GM18907 (cell line): ENCODE results near the gene HOXD8.

Experiments
- ATAC-seq: cut with Tn5 transposase; IDR thresholded peaks from one replicate; pipeline ENCODE4 v1.9.1; 2021; ENCODE audit warnings: mild to moderate bottlenecking, moderate library complexity; ENCODE audit not compliant: unreplicated experiment

The HOXD8 gene

DNA sequence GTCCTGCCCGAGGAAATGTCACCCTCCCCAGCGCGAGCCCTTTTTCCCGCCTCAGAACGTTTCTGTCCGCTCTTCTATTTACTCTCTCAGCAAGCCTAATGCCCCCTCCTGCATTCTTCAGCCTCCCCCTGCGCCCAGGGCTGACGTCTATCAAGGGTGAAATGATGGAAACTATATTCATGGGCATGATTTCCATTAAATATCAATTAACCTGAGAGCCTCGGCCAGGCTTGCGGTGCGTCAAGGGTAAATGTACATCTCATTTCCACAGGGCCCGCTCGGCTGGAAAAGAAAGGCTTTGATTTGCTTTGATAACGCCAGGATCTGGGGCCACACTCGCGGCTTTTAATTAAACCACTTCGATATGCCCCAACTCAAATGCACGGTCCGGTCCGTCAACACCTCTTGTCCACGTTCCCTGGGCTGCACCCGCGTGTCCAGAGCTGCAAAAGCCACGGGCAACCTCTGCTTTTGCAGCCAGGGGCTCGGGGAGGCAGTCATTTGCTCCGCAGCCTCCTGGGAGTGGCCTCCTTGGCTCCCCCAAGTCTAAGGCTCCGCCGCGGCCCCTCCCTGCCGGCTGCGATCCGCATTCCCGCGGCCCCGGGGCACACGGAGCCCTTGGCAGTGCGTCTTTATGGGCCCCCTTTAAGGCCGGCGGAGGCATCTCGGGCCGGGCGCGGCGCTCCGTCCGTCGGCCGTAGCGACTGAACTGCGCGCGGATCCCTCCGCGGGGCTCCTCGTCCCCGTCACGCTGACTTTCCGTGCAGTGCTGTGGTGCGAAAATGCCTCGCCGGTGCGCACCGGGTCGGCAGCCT is at the start of gene HOXD8:
HOXD8 (plus strand) TSS at position 724 of the 815 bp plus-strand sequence. CDS start 662 bp downstream, outside the sequence.
- no peak for ATAC-seq

DNA sequence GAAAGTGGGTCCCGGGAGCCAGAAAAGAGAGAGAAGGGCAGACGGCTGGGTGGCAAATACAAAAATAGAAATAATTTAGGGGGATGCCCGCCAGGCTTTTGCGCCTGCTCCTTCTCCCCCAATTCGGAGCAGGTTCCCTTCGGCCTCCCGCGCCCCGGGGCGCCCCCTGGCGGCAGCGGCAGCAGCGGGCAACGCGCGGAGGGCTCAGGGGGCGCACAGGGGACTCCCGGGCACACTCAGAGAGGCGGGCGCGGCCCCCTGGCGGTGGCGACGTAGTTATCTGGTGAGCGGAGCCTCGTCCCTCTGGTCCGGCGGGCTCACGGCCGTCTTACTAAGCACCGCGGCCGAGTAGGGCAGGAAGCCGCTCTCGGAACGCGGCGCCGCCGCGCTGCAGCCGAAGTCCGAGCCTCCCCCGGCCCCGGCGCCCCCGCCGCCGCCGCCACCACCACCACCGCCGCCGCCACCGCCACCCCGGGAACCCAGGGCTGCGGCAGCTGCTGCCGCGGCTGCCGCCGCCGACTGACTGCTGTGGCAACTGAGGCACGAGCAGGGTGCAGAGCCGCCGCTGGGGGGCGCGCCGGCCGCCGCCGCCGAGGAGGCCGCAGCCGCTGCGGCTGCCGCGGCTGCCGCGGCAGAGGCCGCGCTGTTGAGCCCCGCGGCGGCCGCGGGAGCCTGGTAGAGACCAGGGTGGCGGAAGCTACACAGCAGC is 49.5 kb upstream of the HOXD8 start:
- ATAC-seq: no peak

DNA sequence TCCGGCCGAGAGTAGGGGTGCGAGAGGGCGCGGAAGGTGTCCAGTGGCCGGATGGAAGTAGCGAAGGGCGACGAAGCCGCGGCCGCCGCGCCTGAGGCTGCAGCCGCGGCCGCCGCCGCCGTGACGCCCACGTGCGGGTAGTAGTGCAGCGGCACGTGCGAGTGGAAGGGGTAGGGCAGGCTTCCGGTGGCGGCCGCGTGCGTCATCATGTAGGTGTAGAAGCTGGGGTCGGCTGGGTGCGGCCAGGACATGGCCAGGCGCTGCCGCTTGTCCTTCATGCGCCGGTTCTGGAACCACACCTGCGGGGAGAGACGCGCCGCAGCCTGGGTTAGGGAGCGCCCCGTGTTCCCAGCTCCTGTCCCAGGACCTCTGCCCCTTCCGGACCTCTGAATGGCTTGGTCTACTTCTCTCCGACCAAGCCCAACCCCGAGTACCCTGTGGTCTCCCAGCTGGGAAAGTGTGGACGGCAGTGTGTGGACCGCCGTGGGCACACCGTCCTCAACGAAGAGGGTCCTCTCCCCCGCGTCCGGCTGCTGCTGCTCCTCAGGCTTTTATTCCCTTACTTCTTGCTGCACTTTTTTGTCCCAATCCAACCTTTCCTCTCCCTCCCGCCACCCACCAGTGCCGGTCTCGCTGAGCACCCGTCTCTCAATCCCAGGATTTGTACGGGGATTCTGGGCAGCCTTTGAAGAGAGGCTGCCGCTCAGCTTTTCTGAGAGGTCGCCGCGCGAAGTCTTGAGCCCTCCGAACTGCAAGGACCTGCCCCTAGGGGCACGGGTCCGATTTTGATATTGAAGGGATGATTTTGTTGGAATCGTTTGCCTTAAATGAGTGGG is 48.7 kb upstream of the HOXD8 start:
- no peak for ATAC-seq

DNA sequence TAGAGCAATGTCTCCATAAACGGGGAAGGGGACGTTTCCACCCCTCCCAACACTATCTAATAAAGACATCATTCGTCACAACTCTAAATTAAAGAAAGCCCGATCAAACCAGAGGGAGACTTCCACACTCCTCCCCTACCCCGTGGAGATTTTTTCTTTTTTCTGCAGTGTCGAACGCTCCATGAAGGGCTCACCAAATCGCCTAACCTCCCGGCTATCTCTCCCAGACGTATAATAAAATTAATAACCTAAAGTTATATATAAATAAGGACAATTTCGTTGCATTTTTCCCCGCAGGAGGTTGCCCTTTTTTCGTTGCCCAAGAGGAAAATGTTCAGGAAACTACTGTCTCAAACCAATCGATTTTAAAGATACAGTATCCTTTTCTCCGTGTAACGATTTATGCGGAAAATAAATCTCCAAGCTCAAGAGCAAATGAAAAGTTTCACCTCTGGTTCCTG is 48.1 kb upstream of the HOXD8 start:
- no peak for ATAC-seq

DNA sequence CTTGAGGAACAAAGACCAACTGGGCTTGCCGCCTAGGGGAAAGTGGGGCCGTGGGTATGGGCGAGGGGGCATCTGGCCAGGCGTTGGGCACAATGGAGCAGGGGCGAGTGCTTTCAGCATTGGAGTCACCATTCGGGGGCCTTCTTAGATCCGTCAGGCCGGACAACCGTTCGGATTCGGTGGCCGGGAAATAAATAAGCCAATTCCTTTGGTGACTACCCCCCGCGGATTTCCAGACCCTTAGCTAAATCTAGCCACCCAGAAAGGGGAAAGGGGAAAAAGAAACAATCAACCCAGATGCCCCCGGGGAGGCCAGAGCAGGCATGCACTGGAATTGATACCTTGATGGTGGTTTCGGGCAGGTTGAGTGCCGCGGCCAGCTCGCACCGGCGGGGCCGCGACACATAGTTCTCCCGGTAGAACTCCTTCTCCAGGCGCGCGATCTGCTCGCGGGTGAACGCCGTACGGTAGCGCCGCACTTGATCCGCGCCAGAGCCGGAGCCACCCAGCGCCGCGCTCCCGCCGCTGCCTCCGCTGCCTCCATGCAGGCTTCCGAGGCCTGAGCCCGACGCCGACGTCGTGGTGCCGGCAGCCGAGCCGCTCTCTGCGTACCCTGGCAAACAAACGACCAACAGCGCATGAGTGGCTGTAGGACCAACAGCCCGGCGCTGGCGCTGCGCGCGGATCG is 47.5 kb upstream of the HOXD8 start:
- no peak for ATAC-seq

DNA sequence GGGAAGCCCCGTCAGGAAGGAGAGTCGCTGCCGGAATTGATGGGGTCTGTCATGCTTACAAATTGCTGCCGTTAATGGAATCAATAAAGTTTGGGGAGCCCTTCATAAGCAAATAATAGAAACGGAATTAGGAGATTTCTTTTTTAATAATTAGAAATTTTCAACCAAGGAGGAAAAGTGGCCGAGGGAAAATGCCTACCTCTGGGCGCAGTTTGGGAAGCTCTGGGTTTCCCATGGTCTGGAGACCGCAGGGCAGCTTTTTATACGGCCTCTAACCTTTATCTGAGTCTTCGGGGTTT is 47.0 kb upstream of the HOXD8 start:
- no peak for ATAC-seq

DNA sequence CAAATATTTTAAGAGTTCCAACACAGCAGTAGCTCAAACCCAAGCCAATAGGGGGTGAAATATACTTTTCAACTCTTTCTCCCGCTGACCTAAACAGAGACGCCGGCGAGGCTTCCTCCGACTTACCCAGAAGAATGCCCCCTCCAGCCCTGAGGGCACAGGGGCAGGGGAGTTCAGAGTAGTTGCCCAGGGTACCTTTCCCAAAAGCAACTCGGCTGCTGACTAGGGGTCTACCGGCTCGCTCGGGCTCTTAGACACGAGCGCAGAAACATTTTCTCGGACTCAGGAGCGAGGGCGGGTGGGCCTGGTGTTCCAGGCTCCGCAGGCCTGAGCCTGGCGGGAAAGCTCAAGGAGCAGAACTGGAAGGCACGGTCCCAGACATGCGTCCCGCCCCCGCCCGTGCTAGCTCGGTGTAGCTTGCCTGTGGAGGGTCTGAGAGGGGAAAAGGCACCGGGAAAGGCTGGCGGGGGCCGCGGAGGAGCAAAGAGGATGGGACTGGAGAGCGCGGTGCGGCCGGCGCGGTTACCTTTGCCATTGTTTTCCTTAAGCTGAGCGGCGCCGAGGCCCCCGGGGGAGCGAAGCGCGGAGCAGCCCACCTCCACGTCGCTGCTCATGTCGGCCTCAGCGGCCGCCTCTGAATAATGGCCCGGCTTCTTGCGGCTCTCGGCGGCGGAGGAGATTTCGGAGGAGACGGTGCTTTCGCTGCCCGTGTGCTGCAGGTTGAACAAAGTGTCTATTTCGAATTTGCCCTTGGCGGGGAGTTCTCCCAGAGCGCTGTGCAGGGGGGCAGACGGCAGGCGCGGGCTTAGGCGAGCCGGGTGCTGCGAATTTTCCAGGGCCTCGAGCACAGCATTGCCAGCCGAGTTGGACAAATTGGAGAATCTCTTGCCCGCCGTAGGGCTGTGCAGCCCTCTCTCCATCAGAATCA is 46.4 kb upstream of the HOXD8 start:
- ATAC-seq: no peak

DNA sequence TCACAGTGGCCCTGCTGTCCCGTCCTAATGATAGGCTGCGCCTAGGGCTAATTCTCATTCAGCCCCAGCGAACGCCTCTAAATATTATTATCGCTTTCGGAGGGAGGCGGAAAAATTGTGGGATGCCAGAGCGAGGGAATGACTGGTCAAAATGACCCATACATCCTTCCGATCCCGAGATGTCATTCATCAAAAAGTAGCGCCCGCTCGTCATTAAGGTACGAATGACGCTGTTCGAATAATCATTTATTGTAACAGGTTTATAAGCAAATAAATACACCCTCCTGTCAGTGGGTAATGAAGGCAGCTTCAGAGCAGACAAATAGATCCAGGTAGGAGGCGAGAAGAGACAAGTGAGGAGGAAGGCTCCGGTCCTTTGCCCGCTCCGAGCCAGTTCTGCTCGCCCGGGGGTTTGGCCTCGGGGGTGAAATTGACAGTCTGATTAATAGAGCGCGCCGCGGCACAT is 45.7 kb upstream of the HOXD8 start, which contains the start of gene EVX2:
EVX2 (minus strand) TSS at position 167 of the 466 bp plus-strand sequence. CDS start 186 bp downstream, outside the sequence.
- ATAC-seq: no peak

DNA sequence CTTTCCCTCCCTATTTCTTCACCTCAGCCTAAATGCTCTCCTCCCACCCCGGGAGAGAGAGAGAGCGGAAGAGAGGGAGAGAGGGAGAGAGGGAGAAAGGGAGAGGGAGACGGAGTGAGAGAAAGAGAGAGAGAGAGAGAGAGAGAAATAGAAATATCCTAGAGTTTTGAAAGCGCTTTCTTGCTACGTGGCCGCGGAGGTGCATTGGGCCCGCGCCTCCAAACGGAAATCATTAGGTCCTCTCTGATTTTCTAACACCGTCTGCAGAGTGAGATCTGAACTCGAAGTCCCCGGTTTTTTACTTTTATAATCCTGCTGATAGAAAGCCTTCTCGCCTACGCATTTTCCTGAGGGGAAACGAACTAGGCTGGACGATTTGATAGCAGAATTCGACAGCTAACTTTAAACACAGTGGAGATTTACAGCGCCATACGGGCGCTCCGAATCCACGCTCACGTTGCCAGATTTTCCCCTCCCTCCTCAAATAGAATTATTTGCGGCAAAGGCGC is 44.8 kb upstream of the HOXD8 start:
- no peak for ATAC-seq

DNA sequence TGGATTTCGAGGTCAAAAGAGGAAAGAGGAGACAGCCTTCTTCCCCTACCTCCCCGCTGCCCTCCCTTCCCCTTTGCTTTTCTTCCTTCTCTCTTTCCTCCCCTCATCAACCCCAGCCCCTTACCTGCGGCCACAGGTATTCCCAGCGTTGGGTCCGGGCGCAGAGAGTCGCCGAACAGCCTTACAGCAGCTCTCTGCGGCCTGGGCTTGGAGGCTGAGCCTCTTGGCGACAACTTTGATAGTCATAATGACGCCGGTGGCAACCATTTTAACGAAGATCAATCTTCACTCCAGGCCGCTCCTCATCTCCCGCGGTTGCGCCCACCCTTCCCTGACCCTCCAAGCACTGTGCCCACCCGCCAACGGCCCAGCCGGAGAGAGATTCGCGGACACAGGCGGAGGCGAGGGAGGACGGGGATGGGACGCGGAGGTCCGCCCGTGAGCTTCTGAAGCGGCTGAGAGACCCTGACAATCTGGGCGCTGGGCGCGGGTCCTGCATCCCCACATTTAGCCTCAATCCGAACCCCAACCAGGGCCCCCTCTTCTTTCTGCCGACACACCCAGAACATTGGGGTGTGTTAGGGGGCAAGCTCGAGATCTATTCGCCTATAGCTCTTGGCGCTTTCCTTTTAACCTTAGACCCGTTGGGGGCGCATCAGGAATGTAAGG is 44.3 kb upstream of the HOXD8 start:
- no peak for ATAC-seq

DNA sequence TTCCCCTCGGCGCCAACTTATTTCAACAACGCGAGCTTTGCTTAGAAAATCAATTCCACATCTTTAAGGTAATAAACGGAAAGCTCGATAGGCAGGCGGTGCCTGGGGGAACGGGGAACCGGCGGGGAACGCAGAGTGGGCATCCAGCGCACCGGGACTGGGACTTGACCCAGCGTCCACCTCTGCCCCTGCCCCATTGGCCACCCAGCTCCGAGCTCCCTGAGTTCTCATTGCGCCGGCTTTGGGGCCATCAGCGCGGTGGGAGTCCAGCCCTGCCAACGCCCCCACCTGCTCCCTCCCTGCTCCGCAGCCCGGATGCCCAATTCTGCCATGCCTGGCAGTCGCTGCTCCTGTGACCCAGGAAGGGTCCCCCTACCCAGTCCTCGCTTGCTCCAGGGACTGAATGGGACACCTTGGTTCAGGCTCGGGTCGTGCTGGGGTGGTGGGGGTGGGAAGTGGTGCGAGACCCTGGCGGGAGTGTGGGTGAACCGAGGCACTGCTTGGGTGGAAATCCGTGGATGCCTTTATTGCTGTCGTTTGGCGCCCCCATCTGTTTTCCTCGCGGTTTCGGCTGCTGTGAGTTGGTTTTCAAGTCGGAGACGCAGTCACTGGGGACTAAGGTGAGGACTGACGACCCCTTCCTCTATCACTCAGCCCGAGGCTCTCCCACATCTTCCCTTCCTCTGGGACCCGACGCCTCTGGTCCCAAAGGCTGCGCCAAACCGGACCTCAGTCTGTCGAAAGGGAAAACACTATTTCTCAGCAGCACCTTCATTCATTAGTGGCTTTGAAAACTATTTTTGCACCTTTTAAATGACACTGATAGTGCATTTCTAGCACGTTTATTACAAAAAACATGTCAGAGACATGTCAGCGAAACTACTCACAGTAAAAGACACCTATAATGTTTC is 43.4 kb upstream of the HOXD8 start:
- ATAC-seq: no peak

DNA sequence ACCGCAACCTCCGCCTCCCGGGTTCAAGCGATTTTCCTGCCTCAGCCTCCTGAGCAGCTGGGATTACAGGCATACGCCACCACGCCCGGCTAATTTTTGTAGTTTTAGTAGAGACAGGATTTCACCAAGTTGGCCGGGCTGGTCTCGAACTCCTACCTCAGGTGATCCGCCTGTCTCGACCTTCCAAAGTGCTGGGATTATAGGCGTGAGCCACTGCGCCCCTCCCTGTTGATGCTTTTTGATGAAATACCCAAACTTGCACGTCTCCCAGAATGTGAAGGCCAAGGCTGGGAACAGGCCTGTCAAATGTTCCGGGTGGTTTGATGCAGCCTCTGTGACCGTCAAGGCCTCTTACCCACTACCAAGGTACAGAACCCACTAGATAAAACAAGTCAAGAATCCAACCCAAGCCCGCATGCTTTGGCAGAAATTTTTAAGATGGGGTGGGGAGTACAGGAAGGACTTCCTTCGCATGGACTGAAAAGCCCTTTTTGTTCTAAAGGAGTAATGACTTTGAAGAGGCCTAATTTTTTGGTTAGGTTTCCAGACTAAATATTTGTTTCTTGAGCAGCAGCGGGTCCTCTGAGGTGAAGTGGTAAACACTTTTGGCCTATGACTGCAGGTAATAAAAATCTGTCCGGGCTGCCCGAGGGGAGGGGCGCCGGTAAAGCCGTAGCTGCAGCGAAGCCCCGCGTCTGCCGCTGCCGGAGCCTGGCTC is 42.0 kb upstream of the HOXD8 start:
- peak; percentile 11 for ATAC-seq

DNA sequence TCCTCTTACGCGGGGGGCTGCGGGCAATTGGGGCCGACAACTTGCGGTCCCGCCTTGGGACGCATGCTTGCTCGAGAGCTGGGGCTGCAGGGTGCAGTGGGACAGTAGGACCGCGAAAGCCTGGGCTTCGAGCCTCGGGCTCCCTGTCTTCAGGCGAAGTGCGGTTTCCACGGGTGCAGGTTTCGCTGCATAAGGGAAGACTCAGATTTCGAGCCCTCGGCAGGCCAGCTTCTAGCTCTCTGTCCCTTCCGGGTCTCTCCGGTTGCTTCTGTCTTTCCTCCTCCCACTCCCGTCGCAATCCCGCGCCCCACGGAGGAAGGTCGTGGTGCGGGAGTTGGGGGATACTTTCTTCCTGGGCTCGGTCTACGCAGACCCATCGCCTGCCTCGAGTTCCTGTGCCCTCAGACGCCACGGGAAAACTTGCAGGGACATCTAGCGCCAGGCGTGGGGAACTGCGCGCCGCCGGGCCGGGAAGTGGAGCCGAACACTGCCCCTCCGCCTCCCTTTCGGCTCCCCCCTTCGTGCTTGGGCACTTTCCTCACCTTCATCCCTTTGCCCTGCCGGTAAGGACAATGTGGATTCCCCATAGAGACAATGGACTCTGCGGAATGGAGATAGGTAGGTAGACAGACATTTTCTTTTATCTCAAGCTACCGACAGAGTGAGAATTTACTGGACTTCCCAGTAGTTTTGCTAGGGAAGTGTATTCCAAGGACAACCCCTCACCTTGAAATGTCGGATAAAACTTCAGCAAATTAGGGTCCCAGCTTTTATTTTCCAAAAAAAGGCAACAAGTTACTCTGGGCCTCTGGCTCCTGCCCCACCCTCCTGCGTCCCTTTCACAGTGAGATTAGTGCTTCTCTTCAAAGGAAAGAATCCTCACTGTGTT is 41.2 kb upstream of the HOXD8 start:
- peak; percentile 63 for ATAC-seq

DNA sequence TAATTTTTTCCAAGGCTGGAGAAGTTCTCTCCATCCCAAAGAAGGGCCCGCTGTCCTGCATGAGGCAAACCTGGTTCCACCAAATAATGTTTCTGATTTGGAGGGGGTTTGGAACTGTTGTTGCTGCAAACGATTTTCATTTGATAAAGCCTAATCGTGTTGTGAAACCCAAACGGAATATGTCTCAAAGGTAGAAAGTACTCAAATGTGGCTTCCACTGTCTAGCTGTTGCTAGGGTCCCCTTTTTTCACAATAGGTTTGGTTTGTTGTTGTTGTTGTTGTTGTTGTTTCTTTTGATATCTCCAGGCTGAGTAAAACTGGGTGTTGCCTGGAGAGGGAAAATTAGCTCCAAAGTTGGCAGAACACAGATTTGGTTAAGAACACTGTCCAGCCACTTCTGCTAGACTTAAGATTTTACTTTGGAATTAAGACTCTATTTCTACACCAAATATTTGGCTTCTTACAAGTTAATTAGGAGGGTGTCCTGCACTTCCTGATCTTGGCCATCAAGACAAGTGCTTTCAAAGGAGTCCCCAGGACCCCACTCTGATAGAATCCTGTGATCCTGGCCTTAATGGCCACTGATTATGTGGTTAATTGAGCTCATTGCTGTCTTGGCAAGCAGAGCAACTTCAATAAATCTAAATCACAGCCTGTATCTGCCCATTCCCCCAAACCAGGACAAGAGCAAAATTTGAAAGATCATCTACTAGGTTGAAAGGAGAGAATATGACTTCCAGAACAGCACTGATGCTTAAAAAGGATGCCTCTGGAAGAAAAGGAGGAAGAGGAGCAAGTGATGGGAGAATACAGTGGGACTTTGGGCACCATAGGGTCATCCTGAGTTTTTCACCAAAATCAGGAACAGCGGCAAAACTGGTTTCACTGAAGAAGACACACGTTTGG is 40.3 kb upstream of the HOXD8 start:
- no peak for ATAC-seq

DNA sequence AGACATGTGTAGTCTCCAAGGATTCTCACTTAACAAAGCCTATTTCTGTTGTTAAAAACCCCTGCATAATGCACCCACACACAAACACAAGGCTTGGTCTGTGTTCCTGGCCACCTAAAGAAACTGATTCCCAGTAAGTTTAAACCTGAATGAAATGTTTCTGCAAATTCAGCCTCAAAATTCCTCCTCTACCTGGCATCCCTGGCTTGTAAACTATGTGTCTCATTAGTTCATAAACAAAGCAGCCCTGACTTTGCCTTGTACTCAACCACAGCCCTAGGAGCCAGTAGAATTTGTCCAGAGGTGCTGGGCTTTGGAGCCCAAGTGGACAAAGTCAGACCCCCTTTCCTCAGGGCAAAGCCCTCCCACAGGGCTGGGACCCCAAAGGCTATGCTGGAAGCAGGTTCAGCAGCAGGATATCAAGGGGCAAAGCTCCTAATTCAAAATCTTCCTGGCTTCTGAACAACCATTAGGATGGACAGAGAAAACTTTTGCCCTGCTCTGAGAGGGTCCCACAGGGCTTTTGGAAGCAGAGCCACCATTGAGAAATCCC is 39.6 kb upstream of the HOXD8 start:
- no peak for ATAC-seq
